Naive thymus-derived CD4-positive, alpha-beta T cell (primary cell): ENCODE measurements around the gene THBD. TPM values are rescaled to one million over a fixed set of nuclear protein-coding genes. Genes with fewer than 3 reads are reported as not detected.

Experiments used
- ATAC-seq: fragments of 150-1000 bp; cut with Tn5 transposase; 2 replicates; pipeline ENCODE4 v1.10.0; 2021; ENCODE audit warnings: mild to moderate bottlenecking, moderate library complexity
- CTCF ChIA-PET: fragments of 350-600 bp; sonication (Branson Sonifier 250); formaldehyde crosslinking; loops from one replicate; lab custom pipeline; 2021; ENCODE audit warnings: antibody characterized with exemption; lab: Charles Lee
- POLR2A ChIA-PET: fragments of 350-600 bp; sonication (Branson Sonifier 250); formaldehyde crosslinking; loops from one replicate; lab custom pipeline; 2021; ENCODE audit warnings: antibody characterized with exemption, inconsistent platforms; lab: Charles Lee
- DNase-seq, 9 donors: peaks; one replicate each; pipeline versions ENCODE4 v3.0.0 to v3.0.0-alpha.2; 2020 to 2022; ENCODE audit warnings: mixed read lengths in 1 of 9
- H3K27ac ChIP-seq: one replicate; pipeline ENCODE4 v1.7.0; 2013; ENCODE audit warnings: mild to moderate bottlenecking, low read depth, low read length, moderate library complexity
- H3K27me3 ChIP-seq, 2 donors: one replicate each; pipeline ENCODE4 v1.7.0; 2013; ENCODE audit warnings: low read length in 2 of 2, mild to moderate bottlenecking in 2 of 2, moderate library complexity in 2 of 2; ENCODE audit not compliant: control insufficient read depth in 2 of 2, insufficient read depth in 2 of 2
- H3K36me3 ChIP-seq, 3 experiments: 1 replicate in 2 of 3; 2 replicates in 1 of 3; pipeline ENCODE4 v1.7.0; 2013; ENCODE audit warnings: low read length in 3 of 3, mild to moderate bottlenecking in 3 of 3, moderate library complexity in 1 of 3; ENCODE audit not compliant: insufficient read depth in 3 of 3, control insufficient read depth in 2 of 3
- H3K4me1 ChIP-seq, 2 donors: one replicate each; pipeline ENCODE4 v1.7.0; 2013; ENCODE audit warnings: low read length in 2 of 2, mild to moderate bottlenecking in 2 of 2, moderate library complexity in 1 of 2; ENCODE audit not compliant: control insufficient read depth in 2 of 2, insufficient read depth in 2 of 2
- H3K4me3 ChIP-seq: 2 replicates; pipeline ENCODE4 v1.7.0; 2013; ENCODE audit warnings: mild to moderate bottlenecking, low read length
- H3K9me3 ChIP-seq, 3 experiments: 1 replicate in 2 of 3; 2 replicates in 1 of 3; pipeline ENCODE4 v1.7.0; 2013; ENCODE audit warnings: low read length in 3 of 3; ENCODE audit not compliant: control insufficient read depth in 2 of 3
- H3K27ac Mint-ChIP-seq, 9 donors: one replicate each; pipeline ENCODE4 v1.8.0; 2020 to 2022; ENCODE audit warnings: mixed read lengths in 9 of 9, mild to moderate bottlenecking in 8 of 9, moderate library complexity in 5 of 9, inconsistent platforms in 2 of 9
- H3K27me3 Mint-ChIP-seq, 5 donors: one replicate each; pipeline ENCODE4 v1.8.0; 2021 to 2022; ENCODE audit warnings: mixed read lengths in 5 of 5, mild to moderate bottlenecking in 1 of 5
- H3K36me3 Mint-ChIP-seq, 5 donors: one replicate each; pipeline ENCODE4 v1.8.0; 2020 to 2022; ENCODE audit warnings: mixed read lengths in 5 of 5, mild to moderate bottlenecking in 3 of 5, inconsistent platforms in 1 of 5
- H3K4me1 Mint-ChIP-seq, 7 donors: one replicate each; pipeline ENCODE4 v1.8.0; 2020 to 2022; ENCODE audit warnings: mixed read lengths in 7 of 7, mild to moderate bottlenecking in 3 of 7, inconsistent platforms in 1 of 7
- H3K4me3 Mint-ChIP-seq, 10 donors: one replicate each; pipeline ENCODE4 v1.8.0; 2020 to 2022; ENCODE audit warnings: mild to moderate bottlenecking in 10 of 10, mixed read lengths in 10 of 10, moderate library complexity in 6 of 10, inconsistent platforms in 2 of 10
- H3K9me3 Mint-ChIP-seq, 11 donors: one replicate each; pipeline ENCODE4 v1.8.0; 2020 to 2022; ENCODE audit warnings: mixed read lengths in 11 of 11, mild to moderate bottlenecking in 4 of 11, inconsistent platforms in 1 of 11, moderate library complexity in 1 of 11
- intact Hi-C, 2 donors: fragments of 100-400 bp; cut with micrococcal nuclease; formaldehyde crosslinking; loops; one replicate each; pipeline ENCODE4 v1.15.1; 2023
- polyA plus RNA-seq, 2 donors: library from polyadenylated mRNA; unstranded; fragments of 300-500 nt; fragmentation: Illumina TruSeq; gene quantifications; one replicate each; pipeline ENCODE4 v1.2.3, GENCODE V29; 2021
- total RNA-seq, 6 experiments: library from RNA in 5 of 6; stranded (reverse) in 5 of 6; gene quantifications; 1 replicate in 5 of 6; 2 replicates in 1 of 6; pipeline ENCODE4 v1.2.3 and lab custom pipeline; 2021 to 2026

The THBD gene
- total and polyA plus RNA-seq, 7 experiments from 2014 or later, result 0.54 to 14.6 (median 4.2) TPM; not detected in 3

GRCh38 chr20:23019403-23019802, 30.1 kb downstream of the THBD start:
- DNase-seq (no peak), ATAC-seq (no peak)
- Histone ChIP-seq H3K4me1 (no peaks in the 10 kb centered on the region), H3K9me3 (no peaks in the 10 kb centered on the region), H3K27me3 (no peaks in the 10 kb centered on the region), H3K4me3 (no peak overlapping the region), H3K27ac (no peak overlapping the region), H3K36me3 (no peaks in the 10 kb centered on the region)
- no peak overlapping the region for H3K4me3 Mint-ChIP-seq
- no peaks in the 10 kb centered on the region for H3K36me3 Mint-ChIP-seq
- peaks cover 0 to 3% (median 0%) of the 10 kb centered on the region in 7 donors for H3K4me1 Mint-ChIP-seq
- H3K27me3 Mint-ChIP-seq, result peaks cover 0 to 4% (median 0%) of the 10 kb centered on the region in 5 donors
- H3K27ac Mint-ChIP-seq, result no peak overlapping the region
- no peaks in the 10 kb centered on the region for H3K9me3 Mint-ChIP-seq
- intact Hi-C loops, result no loop called here
- CTCF ChIA-PET, result no interaction called here
- POLR2A ChIA-PET, result no interaction called here

GRCh38 chr20:23018941-23019340, 30.5 kb downstream of the THBD start:
- Mint-ChIP-seq H3K36me3 (no peaks in the 10 kb centered on the region), H3K4me3 (no peak overlapping the region), H3K4me1 (peaks cover 0 to 3% (median 0%) of the 10 kb centered on the region in 7 donors), H3K27ac (no peak overlapping the region), H3K27me3 (peaks cover 0 to 3% (median 0%) of the 10 kb centered on the region in 5 donors), H3K9me3 (no peaks in the 10 kb centered on the region)
- no peak for ATAC-seq
- Histone ChIP-seq H3K27ac (no peak overlapping the region), H3K36me3 (no peaks in the 10 kb centered on the region), H3K4me1 (no peaks in the 10 kb centered on the region), H3K9me3 (no peaks in the 10 kb centered on the region), H3K27me3 (no peaks in the 10 kb centered on the region), H3K4me3 (no peak overlapping the region)
- ChIA-PET POLR2A (no interaction called here), CTCF (no interaction called here)
- no peak for DNase-seq
- intact Hi-C loops, result no loop called here

- H3K36me3 ChIP-seq, result no peaks in the 10 kb centered on the region
- intact Hi-C loops, result no loop called here
- no peaks in the 10 kb centered on the region for H3K27me3 ChIP-seq
- Mint-ChIP-seq H3K27ac (no peak overlapping the region), H3K4me3 (no peak overlapping the region), H3K9me3 (no peaks in the 10 kb centered on the region), H3K27me3 (peaks cover 0 to 3% (median 0%) of the 10 kb centered on the region in 5 donors), H3K4me1 (no peaks in the 10 kb centered on the region), H3K36me3 (no peaks in the 10 kb centered on the region)
- POLR2A ChIA-PET, result no interaction called here
- no peak overlapping the region for H3K4me3 ChIP-seq
- no peaks in the 10 kb centered on the region for H3K4me1 ChIP-seq
- no peak for ATAC-seq
- no peak overlapping the region for H3K27ac ChIP-seq
- no peak for DNase-seq
- CTCF ChIA-PET, result no interaction called here
- no peaks in the 10 kb centered on the region for H3K9me3 ChIP-seq
Measured at GRCh38 chr20:23018432-23018831, 31.0 kb downstream of the THBD start.

DNA sequence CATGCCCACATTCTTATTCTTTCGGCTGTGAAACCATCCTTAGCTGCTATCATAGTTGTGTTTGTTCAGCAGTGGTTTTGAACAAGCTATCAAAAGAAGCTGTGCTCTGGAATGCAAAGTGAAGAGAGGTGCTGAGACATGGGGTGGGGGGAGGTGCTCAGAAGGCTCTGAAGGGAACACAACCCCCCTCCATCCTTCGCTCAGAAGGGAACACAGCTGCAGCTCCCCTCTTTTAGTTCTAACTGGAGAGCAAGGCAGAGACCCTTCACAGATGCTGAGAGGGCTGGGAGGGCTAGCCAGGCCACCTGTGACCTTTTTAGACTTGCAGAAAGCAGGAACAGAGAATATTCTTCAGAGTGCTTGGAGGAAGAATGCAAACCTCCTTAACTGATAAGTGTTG, 32.0 kb downstream of the THBD start:
- intact Hi-C loops, result no loop called here
- POLR2A ChIA-PET, result no interaction called here
- no peaks in the 10 kb centered on the region for H3K36me3 Mint-ChIP-seq

DNA sequence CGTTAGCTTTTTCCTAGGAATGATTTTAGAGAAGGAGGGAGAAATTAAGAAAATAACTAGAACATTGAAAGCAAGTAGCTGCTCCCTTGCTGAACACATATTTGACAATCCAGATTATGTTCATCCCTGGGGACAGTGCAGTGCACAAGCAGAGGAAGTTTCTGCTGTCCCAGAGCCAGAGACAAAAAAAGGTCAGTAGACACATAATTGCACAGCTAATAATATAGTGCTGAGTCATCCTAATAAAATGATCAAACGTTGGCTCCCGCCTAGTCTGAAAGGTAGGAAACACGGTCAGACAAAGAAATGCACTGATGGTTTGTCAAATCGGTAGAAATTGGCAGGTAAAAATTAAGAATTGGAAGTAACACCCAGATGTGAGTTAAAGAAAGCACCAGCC, 36.0 kb downstream of the THBD start:
- ATAC-seq (no peak), DNase-seq (no peak)
- no peaks in the 10 kb centered on the region for H3K9me3 ChIP-seq
- peaks cover 0 to 7% (median 0%) of the 10 kb centered on the region in 5 donors for H3K27me3 Mint-ChIP-seq
- no peaks in the 10 kb centered on the region for H3K4me1 ChIP-seq
- H3K9me3 Mint-ChIP-seq, result no peaks in the 10 kb centered on the region
- H3K27me3 ChIP-seq, result no peaks in the 10 kb centered on the region
- no peak overlapping the region for H3K4me3 ChIP-seq
- no peak overlapping the region for H3K27ac Mint-ChIP-seq
- intact Hi-C loops, result no loop called here
- CTCF ChIA-PET, result no interaction called here
- no peak overlapping the region for H3K4me3 Mint-ChIP-seq
- no peaks in the 10 kb centered on the region for H3K36me3 ChIP-seq
- no peak overlapping the region for H3K27ac ChIP-seq
- POLR2A ChIA-PET, result no interaction called here
- H3K4me1 Mint-ChIP-seq, result no peaks in the 10 kb centered on the region
- H3K36me3 Mint-ChIP-seq, result no peaks in the 10 kb centered on the region

More for the DNA sequence above, 32.0 kb downstream of the THBD start:
- Histone ChIP-seq H3K9me3 (no peaks in the 10 kb centered on the region), H3K36me3 (no peaks in the 10 kb centered on the region), H3K27me3 (no peaks in the 10 kb centered on the region), H3K4me3 (no peak overlapping the region), H3K4me1 (no peaks in the 10 kb centered on the region), H3K27ac (no peak overlapping the region)
- Mint-ChIP-seq H3K27me3 (peaks cover 0 to 3% (median 0%) of the 10 kb centered on the region in 5 donors), H3K4me1 (no peaks in the 10 kb centered on the region), H3K4me3 (no peak overlapping the region), H3K9me3 (no peaks in the 10 kb centered on the region), H3K27ac (no peak overlapping the region)
- ATAC-seq (no peak), DNase-seq (no peak)
- CTCF ChIA-PET, result no interaction called here

- H3K36me3 Mint-ChIP-seq, result no peaks in the 10 kb centered on the region
- no peak overlapping the region for H3K27ac ChIP-seq
- H3K27ac Mint-ChIP-seq, result no peak overlapping the region
- intact Hi-C loops, result no loop called here
- no peaks in the 10 kb centered on the region for H3K9me3 Mint-ChIP-seq
- no peaks in the 10 kb centered on the region for H3K27me3 ChIP-seq
- H3K4me1 ChIP-seq, result no peaks in the 10 kb centered on the region
- H3K36me3 ChIP-seq, result no peaks in the 10 kb centered on the region
- ChIA-PET POLR2A (no interaction called here), CTCF (no interaction called here)
- no peak overlapping the region for H3K4me3 Mint-ChIP-seq
- peaks cover 0 to 7% (median 0%) of the 10 kb centered on the region in 5 donors for H3K27me3 Mint-ChIP-seq
- DNase-seq, result no peak
- no peak overlapping the region for H3K4me3 ChIP-seq
- no peaks in the 10 kb centered on the region for H3K9me3 ChIP-seq
- no peaks in the 10 kb centered on the region for H3K4me1 Mint-ChIP-seq
- ATAC-seq, result no peak
Measured at GRCh38 chr20:23011008-23011721, 38.3 kb downstream of the THBD start.

DNA sequence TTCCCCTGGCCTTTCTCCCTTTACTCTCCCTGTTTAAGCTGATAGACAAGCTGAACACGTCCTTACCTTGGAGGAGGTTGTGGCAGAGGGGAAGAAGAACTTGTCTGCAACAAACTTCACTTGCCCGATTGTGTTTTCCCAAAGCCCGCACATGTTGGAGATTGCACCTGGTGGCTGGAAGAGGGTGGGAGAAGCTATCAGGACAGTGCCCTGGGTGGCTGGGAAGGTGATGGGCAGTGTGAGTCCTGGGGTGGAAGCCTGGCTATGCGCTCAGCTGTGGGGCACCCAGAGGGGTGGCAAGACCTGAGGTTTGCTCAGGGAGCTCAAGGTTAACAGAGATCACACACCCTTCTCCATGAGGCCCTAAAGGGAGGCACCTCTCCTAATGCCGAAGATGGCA, 39.4 kb downstream of the THBD start:
- Histone ChIP-seq H3K27ac (no peak overlapping the region), H3K36me3 (no peaks in the 10 kb centered on the region), H3K27me3 (no peaks in the 10 kb centered on the region), H3K4me1 (no peaks in the 10 kb centered on the region), H3K4me3 (no peak overlapping the region), H3K9me3 (no peaks in the 10 kb centered on the region)
- no peaks in the 10 kb centered on the region for H3K36me3 Mint-ChIP-seq
- no peaks in the 10 kb centered on the region for H3K4me1 Mint-ChIP-seq
- no peaks in the 10 kb centered on the region for H3K9me3 Mint-ChIP-seq
- H3K4me3 Mint-ChIP-seq, result no peak overlapping the region
- H3K27me3 Mint-ChIP-seq, result peaks cover 0 to 7% (median 0%) of the 10 kb centered on the region in 5 donors
- intact Hi-C loops, result no loop called here
- DNase-seq (no peak), ATAC-seq (no peak)
- ChIA-PET POLR2A (no interaction called here), CTCF (no interaction called here)
- H3K27ac Mint-ChIP-seq, result no peak overlapping the region
